OCI-LY3 (cell line): ENCODE measurements around the gene ARHGAP1.

Experiments
- H2AFZ ChIP-seq: fragments of 200-600, 300-600 bp; shearing (Covaris generic); 2 replicates; pipeline ENCODE4 v1.6.0; 2014; ENCODE audit warnings: antibody characterized with exemption, low read depth, low read length
- H3K27ac ChIP-seq: fragments of 200-600, 300-600 bp; sonication (generic); 2 replicates; pipeline ENCODE4 v1.5.1; 2014; ENCODE audit warnings: mild to moderate bottlenecking, low read length, moderate library complexity, mixed read lengths
- H3K27me3 ChIP-seq: fragments of 200-600, 300-600 bp; sonication (generic); 2 replicates; pipeline ENCODE4 v1.6.1; 2014; ENCODE audit warnings: low read depth, low read length, mixed read lengths
- H3K36me3 ChIP-seq: fragments of 200-600, 300-600 bp; sonication (generic); replicated peaks from 2 replicates; pipeline ENCODE3; 2014; ENCODE audit warnings: low read depth, low read length, mixed read lengths
- H3K4me1 ChIP-seq: fragments of 300-600, 200-600 bp; sonication (generic); 2 replicates; pipeline ENCODE4 v1.6.1; 2014; ENCODE audit warnings: low read length, mixed read lengths
- H3K4me2 ChIP-seq: fragments of 200-600, 300-600 bp; sonication (generic); 2 replicates; pipeline ENCODE4 v1.6.1; 2014; ENCODE audit warnings: low read length, mixed read lengths
- H3K4me3 ChIP-seq: fragments of 300-600, 200-600 bp; sonication (generic); 2 replicates; pipeline ENCODE4 v1.5.1; 2014; ENCODE audit warnings: antibody characterized with exemption, mild to moderate bottlenecking, low read length, moderate library complexity
- H3K79me2 ChIP-seq: fragments of 300-600, 200-600 bp; shearing (Covaris generic); 2 replicates; pipeline ENCODE4 v1.6.1; 2014; ENCODE audit warnings: mild to moderate bottlenecking, low read length, mixed read lengths
- H3K9ac ChIP-seq: fragments of 300-600, 200-600 bp; shearing (Covaris generic); 2 replicates; pipeline ENCODE4 v1.6.0; 2014; ENCODE audit warnings: mild to moderate bottlenecking, low read length, moderate library complexity
- H3K9me3 ChIP-seq: fragments of 200-600, 300-600 bp; shearing (Covaris generic); 2 replicates; pipeline ENCODE4 v1.6.1; 2014; ENCODE audit warnings: low read length, mixed read lengths; ENCODE audit not compliant: insufficient read depth
- H4K20me1 ChIP-seq: fragments of 200-600, 300-600 bp; sonication (generic); 2 replicates; pipeline ENCODE4 v1.6.1; 2016; ENCODE audit warnings: low read length, mixed read lengths; ENCODE audit not compliant: insufficient read depth
- CTCF ChIP-seq: fragments of 200-600, 300-600 bp; sonication (generic); IDR thresholded peaks from 2 replicates; pipeline ENCODE4 v1.5.1; 2014; ENCODE audit warnings: antibody characterized with exemption, low read length, low read depth
- EZH2phosphoT487 ChIP-seq: fragments of 200-600 bp; shearing (Covaris generic); IDR thresholded peaks from 2 replicates; pipeline ENCODE4 v1.6.1; 2018; ENCODE audit warnings: antibody characterized with exemption, mixed run types, low read depth

The ARHGAP1 gene

DNA sequence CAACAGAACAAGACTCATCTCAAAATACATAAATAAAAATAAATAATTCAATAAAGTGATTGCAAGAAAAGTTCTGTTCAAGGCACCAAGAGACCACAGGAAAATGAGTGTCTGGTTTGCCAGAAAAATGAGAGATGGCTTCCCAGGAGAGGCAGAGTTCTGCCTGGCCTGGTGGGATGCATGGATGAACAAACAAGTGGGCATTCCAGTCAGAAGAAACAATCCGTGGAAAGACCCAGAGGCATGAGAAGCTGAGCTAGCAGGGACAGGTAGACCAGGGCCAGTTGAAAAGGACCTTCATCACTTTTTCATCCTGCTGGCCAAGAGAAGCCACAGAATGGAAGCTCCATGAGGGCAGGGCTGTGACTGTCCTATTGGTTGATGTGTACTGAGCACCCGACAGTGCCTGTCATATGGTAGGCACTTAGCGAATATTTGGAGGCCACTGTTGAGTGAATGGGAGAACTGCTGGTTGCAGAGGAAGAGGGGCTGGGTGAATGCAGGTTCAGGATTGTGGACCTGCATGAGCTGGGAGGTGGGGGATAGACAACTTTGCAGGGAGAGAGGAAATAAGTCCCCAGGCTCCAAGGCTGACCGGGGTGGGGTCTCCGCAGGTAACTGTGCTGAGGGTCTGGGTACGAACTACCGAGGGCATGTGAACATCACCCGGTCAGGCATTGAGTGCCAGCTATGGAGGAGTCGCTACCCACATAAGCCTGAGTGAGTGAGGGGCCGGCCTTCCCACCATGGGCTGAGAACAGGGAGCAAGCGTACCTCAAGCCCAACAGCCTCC, 22.3 kb upstream of the ARHGAP1 start:
- Histone ChIP-seq H3K4me2 (no peak overlapping the region), H3K27ac (no peak overlapping the region), H3K9ac (no peak overlapping the region), H3K4me3 (no peak overlapping the region), H3K4me1 (no peaks in the 10 kb centered on the region), H2AFZ (no peak overlapping the region), H3K79me2 (no peaks in the 10 kb centered on the region), H3K27me3 (no peaks in the 10 kb centered on the region), H3K36me3 (no peaks in the 10 kb centered on the region), H3K9me3 (no peaks in the 10 kb centered on the region), H4K20me1 (no peaks in the 10 kb centered on the region)
- TF ChIP-seq EZH2phosphoT487 (no peak), CTCF (no peak)

GRCh38 chr11:46721286-46721685, 20.9 kb upstream of the ARHGAP1 start:
- Histone ChIP-seq H3K27ac (no peak overlapping the region), H3K4me3 (no peak overlapping the region), H3K4me1 (no peaks in the 10 kb centered on the region), H4K20me1 (no peaks in the 10 kb centered on the region), H2AFZ (no peak overlapping the region), H3K4me2 (no peak overlapping the region), H3K9me3 (no peaks in the 10 kb centered on the region), H3K9ac (no peak overlapping the region), H3K79me2 (no peaks in the 10 kb centered on the region), H3K27me3 (no peaks in the 10 kb centered on the region), H3K36me3 (no peaks in the 10 kb centered on the region)
- TF ChIP-seq EZH2phosphoT487 (no peak), CTCF (no peak)

DNA sequence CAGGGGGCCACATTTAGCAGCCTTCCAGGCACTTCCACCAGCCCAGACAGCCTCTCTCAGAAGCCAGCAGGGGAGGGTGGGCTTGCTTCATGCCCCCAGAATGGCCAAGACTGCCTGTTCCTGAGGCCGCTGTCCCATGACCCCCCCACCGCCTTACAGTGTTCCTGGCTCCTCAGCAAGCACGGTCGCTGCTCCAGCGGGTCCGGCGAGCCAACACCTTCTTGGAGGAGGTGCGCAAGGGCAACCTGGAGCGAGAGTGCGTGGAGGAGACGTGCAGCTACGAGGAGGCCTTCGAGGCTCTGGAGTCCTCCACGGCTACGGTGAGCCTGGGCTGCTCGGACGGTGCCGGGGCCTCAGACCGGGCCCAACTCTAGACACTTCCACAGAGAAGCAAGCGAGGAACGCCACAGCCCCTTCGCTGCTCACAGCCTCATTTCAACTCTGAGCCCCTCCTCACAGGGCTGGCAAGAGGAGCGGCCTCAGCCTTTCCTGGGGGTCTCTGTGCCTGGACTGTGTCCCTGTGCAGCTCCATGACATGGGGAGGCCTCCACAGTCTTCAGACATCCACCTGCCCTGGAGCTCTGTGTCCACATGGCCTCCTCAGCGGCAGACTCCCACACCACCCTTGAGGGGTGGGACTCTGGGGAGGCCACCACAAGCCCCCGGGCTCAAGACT, 19.3 kb upstream of the ARHGAP1 start:
- Histone ChIP-seq H2AFZ (no peak overlapping the region), H3K4me1 (no peaks in the 10 kb centered on the region)

More for the DNA sequence above, 19.3 kb upstream of the ARHGAP1 start:
- TF ChIP-seq CTCF, result no peak
- no peak for TF ChIP-seq EZH2phosphoT487
- Histone ChIP-seq H4K20me1 (no peaks in the 10 kb centered on the region), H3K9me3 (no peaks in the 10 kb centered on the region), H3K4me2 (no peak overlapping the region), H3K79me2 (no peaks in the 10 kb centered on the region), H3K36me3 (no peaks in the 10 kb centered on the region), H3K27me3 (no peaks in the 10 kb centered on the region), H3K4me3 (no peak overlapping the region), H3K9ac (no peak overlapping the region), H3K27ac (no peak overlapping the region)
